ENCODE measurements around the gene ADAD2. TPM values are rescaled to one million over a fixed set of nuclear protein-coding genes. Genes with fewer than 3 reads are reported as not detected.

The ADAD2 gene
- total and polyA plus RNA-seq, 2 donors (not counting 3 experiments of a cell fraction or from before 2014, with no cell fraction given) = 0.04 TPM; not detected in 1

- H2AFZ ChIP-seq (ENCODE audit: low read depth, low read length) = no peak overlapping the region
- no peaks in the 10 kb centered on the region for H3K9me1 ChIP-seq (replicated peaks; ENCODE audit: control insufficient read depth, extremely low read depth, insufficient read depth, low read length)
- CTCF ChIA-PET = interaction anchor here (1.6 to 1.7 kb wide), 2 partner anchors 11 to 25 kb away, joined by 4 to 5 read pairs; partner anchors contain the start of gene TAF1C
- dilution Hi-C loops (cut with MboI; ENCODE audit: extremely low pct_ligation_motif_present, low sequenced_read_pairs) = no loop called here
- DNase-seq (ENCODE audit: low read depth, low spot score) (no peak), FAIRE-seq (no peak)
- POLR2A ChIA-PET = no interaction called here
- no TSS peak for BruUV-seq (replicated peaks)
- H3K4me1 ChIP-seq (ENCODE audit: control insufficient read depth, extremely low read depth, insufficient read depth, low read length) = no peaks in the 10 kb centered on the region
- no peak overlapping the region for H3K9ac ChIP-seq (replicated peaks; ENCODE audit: extremely low read depth, insufficient read depth, low read length)
- no peaks in the 10 kb centered on the region for H3K79me2 ChIP-seq (ENCODE audit: control insufficient read depth, insufficient read depth, low read length)
- H3K27ac ChIP-seq (ENCODE audit: insufficient read depth, low read depth, low read length) = no peak overlapping the region
- H3K9me3 ChIP-seq (replicated peaks; ENCODE audit: control insufficient read depth, insufficient read depth, low read length) = no peaks in the 10 kb centered on the region
- H3K4me3 ChIP-seq (replicated peaks in 1 of 3; ENCODE audit: insufficient read depth in 1 of 3, low read depth in 1 of 3, low read length in 3 of 3) = no peak overlapping the region
- TF ChIP-seq GATA2 (IDR thresholded peaks at IDR 0.05; ENCODE audit: insufficient read depth, insufficient read length, low read depth, low read length) = no peak
- TF ChIP-seq MYC (IDR thresholded peaks at IDR 0.05; ENCODE audit: low read depth, low read length) = no peak
- TF ChIP-seq, protein P1, sequence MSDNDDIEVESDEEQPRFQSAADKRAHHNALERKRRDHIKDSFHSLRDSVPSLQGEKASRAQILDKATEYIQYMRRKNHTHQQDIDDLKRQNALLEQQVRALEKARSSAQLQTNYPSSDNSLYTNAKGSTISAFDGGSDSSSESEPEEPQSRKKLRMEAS (IDR thresholded peaks at IDR 0.05; ENCODE audit: insufficient read depth, insufficient read length) = no peak
- no peak for TF ChIP-seq POLR2AphosphoS5 (IDR thresholded peaks at IDR 0.05; ENCODE audit: insufficient read depth, low read depth, low read length)
- no peak for TF ChIP-seq POLR2A (IDR thresholded peaks at IDR 0.05; ENCODE audit: low read depth, low read length)
- TF ChIP-seq JUN (IDR thresholded peaks at IDR 0.05; ENCODE audit: borderline replicate concordance, insufficient read depth, insufficient read length, low read depth) = no peak
- TF ChIP-seq FOS (IDR thresholded peaks at IDR 0.05; ENCODE audit: borderline replicate concordance, insufficient read depth, low read length) = no peak
- no peak for TF ChIP-seq EZH2 (IDR thresholded peaks at IDR 0.05; ENCODE audit: borderline replicate concordance, low read depth, low read length, severe bottlenecking)
- TF ChIP-seq CTCF (IDR thresholded peaks at IDR 0.05; ENCODE audit: extremely low read depth in 1 of 2, insufficient read depth in 1 of 2, low read depth in 1 of 2, low read length in 2 of 2) = no peak
- intact Hi-C loops (cut with micrococcal nuclease) = no loop called here
- no peaks in the 10 kb centered on the region for H3K36me3 ChIP-seq (ENCODE audit: control insufficient read depth in 2 of 2, extremely low read depth in 1 of 2, insufficient read depth in 2 of 2, low read length in 2 of 2)
- H4K20me1 ChIP-seq (replicated peaks; ENCODE audit: control insufficient read depth, extremely low read depth, insufficient read depth, low read length) = no peaks in the 10 kb centered on the region
- H3K4me2 ChIP-seq (ENCODE audit: insufficient read depth, low read length) = no peak overlapping the region
- H3K27me3 ChIP-seq (ENCODE audit: control insufficient read depth in 2 of 2, insufficient read depth in 2 of 2, low read length in 2 of 2) = peaks cover 33 to 38% of the 10 kb centered on the region in 2 experiments
Observed at GRCh38 chr16:84161801-84162200, 29.2 kb upstream of the ADAD2 start.
